H1 (cell line): ENCODE results near the gene FDXACB1.

ENCODE experiments used
- CREB1 ChIP-seq: IDR thresholded peaks from 2 replicates; pipeline ENCODE4 v1.6.1; 2012; ENCODE audit warnings: inconsistent platforms
- EZH2 ChIP-seq: fragments of 200-600 bp; sonication (generic); IDR thresholded peaks from 2 replicates; pipeline ENCODE4 v1.7.1; 2012; ENCODE audit warnings: low read depth, mild to moderate bottlenecking, moderate library complexity, low read length, inconsistent platforms; ENCODE audit not compliant: severe bottlenecking
- POLR2AphosphoS5 ChIP-seq: IDR thresholded peaks from 2 replicates; pipeline ENCODE4 v1.6.1; 2011; ENCODE audit warnings: low read depth, low read length
- RNF2 ChIP-seq: fragments of 200-900, 300-1000 bp; sonication (generic); IDR thresholded peaks from 2 replicates; pipeline ENCODE4 v1.7.1; 2016; ENCODE audit warnings: borderline replicate concordance, low read depth, mild to moderate bottlenecking, antibody characterized with exemption, low read length; ENCODE audit not compliant: poor library complexity, severe bottlenecking; ENCODE audit errors: missing control alignments
- SIRT6 ChIP-seq: IDR thresholded peaks from one replicate; pipeline ENCODE4 v1.7.1; 2012; ENCODE audit warnings: low read length, inconsistent platforms
- SIX5 ChIP-seq: IDR thresholded peaks from 2 replicates; pipeline ENCODE4 v1.6.1; 2011; ENCODE audit warnings: mild to moderate bottlenecking, low read depth, low read length
- TF ChIP-seq, protein P1 (sequence below), 3 experiments: IDR thresholded peaks; 1 replicate in 2 of 3; 2 replicates in 1 of 3; pipeline versions ENCODE4 v1.5.1 to v1.6.1; 2011; ENCODE audit warnings: low read length in 3 of 3, mild to moderate bottlenecking in 3 of 3, inconsistent platforms in 2 of 3, low read depth in 1 of 3, moderate library complexity in 1 of 3; ENCODE audit not compliant: insufficient read depth in 1 of 3; ENCODE audit errors: control extremely low read depth in 1 of 3

DNA sequence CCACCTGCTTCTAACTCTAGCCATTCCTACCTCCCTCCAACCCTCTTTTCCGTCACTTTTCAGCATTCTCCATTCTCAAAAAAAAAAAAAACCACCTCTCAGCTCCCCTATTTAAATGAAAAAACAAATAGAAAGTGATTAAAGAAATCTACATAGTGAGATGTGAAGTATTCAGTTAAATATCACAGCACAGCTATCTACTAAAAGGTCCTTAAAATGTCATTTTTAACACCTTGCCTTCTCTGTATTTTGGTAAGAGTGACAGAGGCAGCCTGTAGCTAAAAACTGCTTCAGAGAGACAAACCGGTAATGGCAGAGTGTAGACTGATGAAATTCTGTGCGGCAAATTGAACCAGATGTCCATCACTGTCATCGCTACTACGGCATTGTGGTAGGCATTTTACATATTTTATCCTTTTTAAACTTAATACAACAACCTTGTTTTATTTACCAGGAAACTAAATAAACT, 7.2 kb downstream of the FDXACB1 start:
- TF ChIP-seq, protein P1, sequence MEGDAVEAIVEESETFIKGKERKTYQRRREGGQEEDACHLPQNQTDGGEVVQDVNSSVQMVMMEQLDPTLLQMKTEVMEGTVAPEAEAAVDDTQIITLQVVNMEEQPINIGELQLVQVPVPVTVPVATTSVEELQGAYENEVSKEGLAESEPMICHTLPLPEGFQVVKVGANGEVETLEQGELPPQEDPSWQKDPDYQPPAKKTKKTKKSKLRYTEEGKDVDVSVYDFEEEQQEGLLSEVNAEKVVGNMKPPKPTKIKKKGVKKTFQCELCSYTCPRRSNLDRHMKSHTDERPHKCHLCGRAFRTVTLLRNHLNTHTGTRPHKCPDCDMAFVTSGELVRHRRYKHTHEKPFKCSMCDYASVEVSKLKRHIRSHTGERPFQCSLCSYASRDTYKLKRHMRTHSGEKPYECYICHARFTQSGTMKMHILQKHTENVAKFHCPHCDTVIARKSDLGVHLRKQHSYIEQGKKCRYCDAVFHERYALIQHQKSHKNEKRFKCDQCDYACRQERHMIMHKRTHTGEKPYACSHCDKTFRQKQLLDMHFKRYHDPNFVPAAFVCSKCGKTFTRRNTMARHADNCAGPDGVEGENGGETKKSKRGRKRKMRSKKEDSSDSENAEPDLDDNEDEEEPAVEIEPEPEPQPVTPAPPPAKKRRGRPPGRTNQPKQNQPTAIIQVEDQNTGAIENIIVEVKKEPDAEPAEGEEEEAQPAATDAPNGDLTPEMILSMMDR (IDR thresholded peaks at IDR 0.05; ENCODE audit: control extremely low read depth in 1 of 3, insufficient read depth in 1 of 3, low read depth in 1 of 3, low read length in 3 of 3) = no peak
- TF ChIP-seq SIX5 (no peak), SIRT6 (no peak), CREB1 (no peak), POLR2AphosphoS5 (no peak), EZH2 (no peak), RNF2 (no peak)
